H1 (cell line): Measurements from ENCODE around the gene PLCXD1. TPM values are rescaled to one million over a fixed set of nuclear protein-coding genes. Genes with fewer than 3 reads are reported as not detected.

Source experiments
- ATF3 ChIP-seq: IDR thresholded peaks from 2 replicates; pipeline ENCODE4 v1.6.1; 2011; ENCODE audit warnings: low read depth, mild to moderate bottlenecking, low read length; ENCODE audit not compliant: insufficient read depth
- CHD7 ChIP-seq: fragments of 300-600 bp; sonication (generic); IDR thresholded peaks from 2 replicates; pipeline ENCODE4 v1.7.1; 2012; ENCODE audit warnings: low read length, moderate library complexity, mild to moderate bottlenecking, inconsistent platforms; ENCODE audit not compliant: insufficient replicate concordance
- E2F6 ChIP-seq: IDR thresholded peaks from 2 replicates; pipeline ENCODE4 v1.6.1; 2012; ENCODE audit warnings: inconsistent platforms
- GTF2F1 ChIP-seq: IDR thresholded peaks from 2 replicates; pipeline ENCODE4 v1.6.1; 2012; ENCODE audit warnings: low read depth, low read length, improper control_type of control experiment, borderline replicate concordance
- JUN ChIP-seq: IDR thresholded peaks from 2 replicates; pipeline ENCODE4 v1.6.1; 2011; ENCODE audit warnings: low read depth, mild to moderate bottlenecking, improper control_type of control experiment, low read length
- NANOG ChIP-seq: IDR thresholded peaks from 2 replicates; pipeline ENCODE4 v1.6.1; 2011; ENCODE audit warnings: low read length, low read depth, mild to moderate bottlenecking, inconsistent platforms; ENCODE audit not compliant: insufficient read depth, poor library complexity, severe bottlenecking
- POLR2AphosphoS5 ChIP-seq: IDR thresholded peaks from 2 replicates; pipeline ENCODE4 v1.6.1; 2011; ENCODE audit warnings: low read depth, low read length
- RXRA ChIP-seq: IDR thresholded peaks from 2 replicates; pipeline ENCODE4 v1.6.1; 2011; ENCODE audit warnings: low read depth, mild to moderate bottlenecking, low read length, moderate library complexity; ENCODE audit not compliant: insufficient read depth
- SIRT6 ChIP-seq: IDR thresholded peaks from one replicate; pipeline ENCODE4 v1.7.1; 2012; ENCODE audit warnings: low read length, inconsistent platforms
- SP4 ChIP-seq: IDR thresholded peaks from 2 replicates; pipeline ENCODE4 v1.6.1; 2012; ENCODE audit warnings: low read length, inconsistent platforms
- TAF1 ChIP-seq: IDR thresholded peaks from 2 replicates; pipeline ENCODE4 v1.6.1; 2011; ENCODE audit warnings: mild to moderate bottlenecking, low read depth, low read length
- polyA plus RNA-seq, 7 experiments: library from polyadenylated mRNA; depleted of rRNA in 3 of 7; stranded (reverse) in 5 of 7; unstranded in 2 of 7; fragments of >200 nt in 5 of 7; fragments of 200-250 nt in 2 of 7; gene quantifications; 1 replicate in 5 of 7; 2 replicates in 1 of 7; 4 replicates in 1 of 7; pipeline versions ENCODE4 v1.2.1 to v1.2.3, GENCODE V29; 2011 to 2013; ENCODE audit warnings: missing spikeins in 2 of 7, mixed read lengths in 2 of 7
- total RNA-seq: library from RNA; stranded (reverse); fragmentation: NEBNext Ultra II Directional; extraction: Animal tissue kit (Norgen Biotek cat#: 25700); gene quantifications from 2 replicates; pipeline ENCODE4 v1.2.1, GENCODE V29; 2021

The PLCXD1 gene
- total and polyA plus RNA-seq, 2 of the 8 experiments (the other 6 are each of a cell fraction or from before 2014, with no cell fraction given), result 93.6 to 124 TPM

- TF ChIP-seq CHD7 (no peak), E2F6 (no peak), SP4 (no peak), RXRA (no peak), JUN (no peak), POLR2AphosphoS5 (no peak), TAF1 (no peak), GTF2F1 (no peak), ATF3 (no peak), NANOG (no peak), SIRT6 (no peak)
These were observed 46.5 kb downstream of the PLCXD1 start (continued) for GRCh38 chrX:327660-328126.
